PFSK-1 (cell line): ENCODE measurements around the gene EVA1B.

ENCODE experiments used
- FOXP2 ChIP-seq: optimal IDR thresholded peaks from 2 replicates; pipeline ENCODE3; 2011; ENCODE audit warnings: borderline replicate concordance, control low read depth, inconsistent platforms; ENCODE audit not compliant: insufficient read depth; ENCODE audit errors: extremely low read length, extremely low read depth
- POLR2AphosphoS5 ChIP-seq: IDR thresholded peaks from 2 replicates; pipeline ENCODE4 v1.6.1; 2012; ENCODE audit warnings: low read depth, mild to moderate bottlenecking, control low read depth, low read length, moderate library complexity
- REST ChIP-seq, 2 experiments: IDR thresholded peaks; 2 replicates each; pipeline versions ENCODE4 v1.6.1 to v1.8.0; 2011 to 2012; ENCODE audit warnings: low read depth in 2 of 2, low read length in 2 of 2, control low read depth in 1 of 2, inconsistent platforms in 1 of 2, mild to moderate bottlenecking in 1 of 2, moderate library complexity in 1 of 2; ENCODE audit not compliant: insufficient read depth in 1 of 2
- SIN3A ChIP-seq: IDR thresholded peaks from 2 replicates; pipeline ENCODE4 v1.6.1; 2012; ENCODE audit warnings: mild to moderate bottlenecking, low read length, moderate library complexity, borderline replicate concordance; ENCODE audit not compliant: insufficient read depth
- TAF1 ChIP-seq: IDR thresholded peaks from 2 replicates; pipeline ENCODE4 v1.6.1; 2012; ENCODE audit warnings: low read length, control low read depth, borderline replicate concordance; ENCODE audit not compliant: insufficient read depth

The EVA1B gene

GRCh38 chr1:36352125-36352909 lies 28.9 kb upstream of the EVA1B start:
- TF ChIP-seq SIN3A (no peak), POLR2AphosphoS5 (no peak), TAF1 (no peak), FOXP2 (no peak), REST (IDR thresholded peaks at IDR 0.05; ENCODE audit: insufficient read depth in 1 of 2, low read depth in 2 of 2, low read length in 2 of 2) (no peak)

- TF ChIP-seq FOXP2, result no peak
These were observed 28.0 kb upstream of the EVA1B start for GRCh38 chr1:36351227-36351977.

GRCh38 chr1:36350659-36351226 lies 27.3 kb upstream of the EVA1B start:
- TF ChIP-seq FOXP2 (no peak), REST (IDR thresholded peaks at IDR 0.05; ENCODE audit: insufficient read depth in 1 of 2, low read depth in 2 of 2, low read length in 2 of 2) (no peak), TAF1 (no peak), SIN3A (no peak), POLR2AphosphoS5 (no peak)

GRCh38 chr1:36349839-36350238 lies 26.4 kb upstream of the EVA1B start:
- TF ChIP-seq REST (IDR thresholded peaks at IDR 0.05; ENCODE audit: insufficient read depth in 1 of 2, low read depth in 2 of 2, low read length in 2 of 2) (no peak), TAF1 (no peak), SIN3A (no peak), POLR2AphosphoS5 (no peak), FOXP2 (no peak)

GRCh38 chr1:36349241-36349671 lies 25.8 kb upstream of the EVA1B start:
- no peak for TF ChIP-seq REST (IDR thresholded peaks at IDR 0.05; ENCODE audit: insufficient read depth in 1 of 2, low read depth in 2 of 2, low read length in 2 of 2)
- TF ChIP-seq SIN3A, result no peak
- no peak for TF ChIP-seq TAF1
